Measurements from ENCODE around the gene CCDC127. TPM values are rescaled to one million over a fixed set of nuclear protein-coding genes. Genes with fewer than 3 reads are reported as not detected.

Gene CCDC127
- total and polyA plus RNA-seq, 2 of the 13 experiments (the other 11 are each of a cell fraction or from before 2014, with no cell fraction given): 2.9 to 4.3 TPM

- H3K9me3 ChIP-seq (ENCODE audit: low read length): no peaks in the 10 kb centered on the region
- H3K36me3 ChIP-seq (replicated peaks in 1 of 2; ENCODE audit: control insufficient read depth in 1 of 2, insufficient read depth in 2 of 2, low read length in 2 of 2): 0 out of 5 replicates have a peak, but pooled peaks cover 0 to 3% of the 10 kb centered on the region in 2 experiments
- DNase-seq (ENCODE audit: low spot score) (no peak), FAIRE-seq (no peak), ATAC-seq (no peak)
- H3K4me1 ChIP-seq (ENCODE audit: insufficient read depth, low read length): peaks cover 7% of the 10 kb centered on the region; the same call in 1 of the 2 replicates
- H3K27ac ChIP-seq (ENCODE audit: extremely low read length, insufficient read depth, low read length): no peak overlapping the region
- 81% methylated on average over 20 of the region's 36 CpGs for WGBS (ENCODE audit: low lambda C conversion rate)
- ChIA-PET POLR2A (no interaction called here), CTCF (ENCODE audit: low intra/inter-chr PET ratio, low total read pairs) (no interaction called here)
- no peaks in the 10 kb centered on the region for H3K79me2 ChIP-seq (ENCODE audit: insufficient read depth, low read length)
- H3K27me3 ChIP-seq (ENCODE audit: control insufficient read depth in 1 of 2, insufficient read depth in 2 of 2, low read length in 2 of 2): no peaks in the 10 kb centered on the region
- no peak overlapping the region for H3K4me3 ChIP-seq (replicated peaks in 1 of 3; ENCODE audit: insufficient read depth in 1 of 3, low read depth in 2 of 3, low read length in 3 of 3)
- H2AFZ ChIP-seq (ENCODE audit: low read length): no peak overlapping the region
- H4K20me1 ChIP-seq (ENCODE audit: insufficient read depth, low read length): no peaks in the 10 kb centered on the region
- BruUV-seq (replicated peaks): no TSS peak
- TF ChIP-seq SRSF4 (IDR thresholded peaks at IDR 0.05; ENCODE audit: low read depth, low read length, poor library complexity, severe bottlenecking) (no peak), RXRA (CRISPR knock-in tag; IDR thresholded peaks at IDR 0.05) (no peak), FOXJ3 (CRISPR knock-in tag; IDR thresholded peaks at IDR 0.05; ENCODE audit: borderline replicate concordance) (no peak)
- H3K9ac ChIP-seq (ENCODE audit: insufficient read depth, low read depth, low read length): no peak overlapping the region
- no peak overlapping the region for H3K4me2 ChIP-seq (ENCODE audit: low read depth, low read length)
- intact Hi-C loops (cut with micrococcal nuclease; ENCODE audit: unreplicated experiment): no loop called here
- in situ Hi-C loops (cut with HindIII; ENCODE audit: extremely low pct_ligation_motif_present, low pct_unique_long_range_greater_than_20kb): no loop called here
Observed at GRCh38 chr5:194603-195209, 23.2 kb downstream of the CCDC127 start.

- Histone ChIP-seq H2AFZ (ENCODE audit: low read length) (no peak overlapping the region), H3K4me2 (ENCODE audit: low read depth, low read length) (no peak overlapping the region), H3K36me3 (replicated peaks in 1 of 2; ENCODE audit: control insufficient read depth in 1 of 2, insufficient read depth in 2 of 2, low read length in 2 of 2) (0 out of 5 replicates have a peak, but pooled peaks cover 0 to 3% of the 10 kb centered on the region in 2 experiments), H3K79me2 (ENCODE audit: insufficient read depth, low read length) (no peaks in the 10 kb centered on the region), H4K20me1 (ENCODE audit: insufficient read depth, low read length) (no peaks in the 10 kb centered on the region), H3K9ac (ENCODE audit: insufficient read depth, low read depth, low read length) (no peak overlapping the region), H3K4me1 (ENCODE audit: insufficient read depth, low read length) (peaks cover 13% of the 10 kb centered on the region), H3K27ac (ENCODE audit: extremely low read length, insufficient read depth, low read length) (no peak overlapping the region), H3K4me3 (replicated peaks in 1 of 3; ENCODE audit: insufficient read depth in 1 of 3, low read depth in 2 of 3, low read length in 3 of 3) (no peak overlapping the region), H3K27me3 (ENCODE audit: control insufficient read depth in 1 of 2, insufficient read depth in 2 of 2, low read length in 2 of 2) (no peaks in the 10 kb centered on the region), H3K9me3 (ENCODE audit: low read length) (no peaks in the 10 kb centered on the region)
- intact Hi-C loops (cut with micrococcal nuclease; ENCODE audit: unreplicated experiment): no loop called here
- ATAC-seq (no peak), FAIRE-seq (no peak), DNase-seq (ENCODE audit: low spot score) (no peak)
- in situ Hi-C loops (cut with HindIII; ENCODE audit: extremely low pct_ligation_motif_present, low pct_unique_long_range_greater_than_20kb): no loop called here
- BruUV-seq (replicated peaks): no TSS peak
- WGBS (ENCODE audit: low lambda C conversion rate): 80% methylated on average over 15 of the region's 15 CpGs
- ChIA-PET CTCF (ENCODE audit: low intra/inter-chr PET ratio, low total read pairs) (no interaction called here), POLR2A (no interaction called here)
- TF ChIP-seq TBX3 (IDR thresholded peaks at IDR 0.05; ENCODE audit: borderline replicate concordance): no peak
- TF ChIP-seq, protein P1, sequence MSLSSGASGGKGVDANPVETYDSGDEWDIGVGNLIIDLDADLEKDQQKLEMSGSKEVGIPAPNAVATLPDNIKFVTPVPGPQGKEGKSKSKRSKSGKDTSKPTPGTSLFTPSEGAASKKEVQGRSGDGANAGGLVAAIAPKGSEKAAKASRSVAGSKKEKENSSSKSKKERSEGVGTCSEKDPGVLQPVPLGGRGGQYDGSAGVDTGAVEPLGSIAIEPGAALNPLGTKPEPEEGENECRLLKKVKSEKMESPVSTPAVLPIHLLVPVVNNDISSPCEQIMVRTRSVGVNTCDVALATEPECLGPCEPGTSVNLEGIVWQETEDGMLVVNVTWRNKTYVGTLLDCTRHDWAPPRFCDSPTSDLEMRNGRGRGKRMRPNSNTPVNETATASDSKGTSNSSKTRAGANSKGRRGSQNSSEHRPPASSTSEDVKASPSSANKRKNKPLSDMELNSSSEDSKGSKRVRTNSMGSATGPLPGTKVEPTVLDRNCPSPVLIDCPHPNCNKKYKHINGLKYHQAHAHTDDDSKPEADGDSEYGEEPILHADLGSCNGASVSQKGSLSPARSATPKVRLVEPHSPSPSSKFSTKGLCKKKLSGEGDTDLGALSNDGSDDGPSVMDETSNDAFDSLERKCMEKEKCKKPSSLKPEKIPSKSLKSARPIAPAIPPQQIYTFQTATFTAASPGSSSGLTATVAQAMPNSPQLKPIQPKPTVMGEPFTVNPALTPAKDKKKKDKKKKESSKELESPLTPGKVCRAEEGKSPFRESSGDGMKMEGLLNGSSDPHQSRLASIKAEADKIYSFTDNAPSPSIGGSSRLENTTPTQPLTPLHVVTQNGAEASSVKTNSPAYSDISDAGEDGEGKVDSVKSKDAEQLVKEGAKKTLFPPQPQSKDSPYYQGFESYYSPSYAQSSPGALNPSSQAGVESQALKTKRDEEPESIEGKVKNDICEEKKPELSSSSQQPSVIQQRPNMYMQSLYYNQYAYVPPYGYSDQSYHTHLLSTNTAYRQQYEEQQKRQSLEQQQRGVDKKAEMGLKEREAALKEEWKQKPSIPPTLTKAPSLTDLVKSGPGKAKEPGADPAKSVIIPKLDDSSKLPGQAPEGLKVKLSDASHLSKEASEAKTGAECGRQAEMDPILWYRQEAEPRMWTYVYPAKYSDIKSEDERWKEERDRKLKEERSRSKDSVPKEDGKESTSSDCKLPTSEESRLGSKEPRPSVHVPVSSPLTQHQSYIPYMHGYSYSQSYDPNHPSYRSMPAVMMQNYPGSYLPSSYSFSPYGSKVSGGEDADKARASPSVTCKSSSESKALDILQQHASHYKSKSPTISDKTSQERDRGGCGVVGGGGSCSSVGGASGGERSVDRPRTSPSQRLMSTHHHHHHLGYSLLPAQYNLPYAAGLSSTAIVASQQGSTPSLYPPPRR (CRISPR knock-in tag; IDR thresholded peaks at IDR 0.05; ENCODE audit: borderline replicate concordance): no peak
- TF ChIP-seq ZNF749 (CRISPR knock-in tag; IDR thresholded peaks at IDR 0.05; ENCODE audit: borderline replicate concordance): no peak
Observed at GRCh38 chr5:194102-194501, 23.9 kb downstream of the CCDC127 start.

Measured in HepG2 (cell line).